Keratinocyte (primary cell): ENCODE measurements around the gene HYDIN.

Source experiments
- EZH2 ChIP-seq: IDR thresholded peaks from one replicate; pipeline ENCODE4 v1.6.1; 2012; ENCODE audit warnings: inconsistent platforms, mild to moderate bottlenecking, low read length, moderate library complexity
- TF ChIP-seq, protein P1 (sequence below), 3 experiments: IDR thresholded peaks in 1 of 3; conservative IDR thresholded peaks in 1 of 3; optimal IDR thresholded peaks in 1 of 3; 2 replicates in 2 of 3; 3 replicates in 1 of 3; pipeline versions ENCODE3 to v1.5.1; 2011; ENCODE audit warnings: low read length in 3 of 3, mild to moderate bottlenecking in 3 of 3, moderate library complexity in 2 of 3, control low read depth in 1 of 3, inconsistent platforms in 1 of 3; ENCODE audit not compliant: insufficient read depth in 2 of 3; ENCODE audit errors: extremely low read depth in 1 of 3

DNA sequence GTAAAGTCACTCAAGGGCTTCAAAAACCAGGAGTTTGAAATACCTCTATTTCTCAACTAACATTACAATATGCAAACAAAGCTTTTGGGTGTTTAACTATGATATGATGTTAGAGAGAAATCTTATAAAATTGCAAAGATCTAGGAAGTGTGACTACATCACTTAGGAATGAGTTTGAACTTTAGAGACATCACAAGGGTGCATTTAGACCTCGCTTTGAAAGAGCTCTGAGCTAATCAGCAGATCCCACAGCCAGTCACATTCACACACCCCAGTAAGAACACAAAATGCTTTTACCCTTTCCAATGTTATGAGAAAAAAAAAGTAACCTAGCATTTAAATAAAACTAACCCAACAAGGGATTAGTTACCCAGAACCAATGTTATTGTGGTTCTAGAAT lies 45.2 kb downstream of the HYDIN start:
- TF ChIP-seq, protein P1, sequence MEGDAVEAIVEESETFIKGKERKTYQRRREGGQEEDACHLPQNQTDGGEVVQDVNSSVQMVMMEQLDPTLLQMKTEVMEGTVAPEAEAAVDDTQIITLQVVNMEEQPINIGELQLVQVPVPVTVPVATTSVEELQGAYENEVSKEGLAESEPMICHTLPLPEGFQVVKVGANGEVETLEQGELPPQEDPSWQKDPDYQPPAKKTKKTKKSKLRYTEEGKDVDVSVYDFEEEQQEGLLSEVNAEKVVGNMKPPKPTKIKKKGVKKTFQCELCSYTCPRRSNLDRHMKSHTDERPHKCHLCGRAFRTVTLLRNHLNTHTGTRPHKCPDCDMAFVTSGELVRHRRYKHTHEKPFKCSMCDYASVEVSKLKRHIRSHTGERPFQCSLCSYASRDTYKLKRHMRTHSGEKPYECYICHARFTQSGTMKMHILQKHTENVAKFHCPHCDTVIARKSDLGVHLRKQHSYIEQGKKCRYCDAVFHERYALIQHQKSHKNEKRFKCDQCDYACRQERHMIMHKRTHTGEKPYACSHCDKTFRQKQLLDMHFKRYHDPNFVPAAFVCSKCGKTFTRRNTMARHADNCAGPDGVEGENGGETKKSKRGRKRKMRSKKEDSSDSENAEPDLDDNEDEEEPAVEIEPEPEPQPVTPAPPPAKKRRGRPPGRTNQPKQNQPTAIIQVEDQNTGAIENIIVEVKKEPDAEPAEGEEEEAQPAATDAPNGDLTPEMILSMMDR (optimal IDR thresholded peaks at IDR 0.05 in 1 of 3, IDR thresholded peaks at IDR 0.05 in 1 of 3, conservative IDR thresholded peaks at IDR 0.05 in 1 of 3; ENCODE audit: extremely low read depth in 1 of 3, insufficient read depth in 2 of 3, low read length in 3 of 3): no peak
- TF ChIP-seq EZH2: no peak
